Aorta (tissue), 5 donors: ENCODE measurements around the gene ECEL1. TPM values are rescaled to one million over a fixed set of nuclear protein-coding genes. Genes with fewer than 3 reads are reported as not detected.

Experiments
- ATAC-seq: fragments of 200-7000 bp; cut with Tn5 transposase; one replicate; pipeline ENCODE4 v1.9.1; 2022; ENCODE audit warnings: moderate library complexity; ENCODE audit not compliant: low FRiP score
- DNase-seq, 2 donors: peaks; one replicate each; pipeline ENCODE4 v3.0.0-alpha.2; 2020
- H3K27ac ChIP-seq, 2 donors: one replicate each; pipeline ENCODE4 v1.5.1; 2013; ENCODE audit warnings: low read length in 2 of 2, mild to moderate bottlenecking in 2 of 2, moderate library complexity in 2 of 2, control low read depth in 1 of 2, inconsistent platforms in 1 of 2, low read depth in 1 of 2
- H3K27me3 ChIP-seq, 2 donors: one replicate each; pipeline ENCODE4 v1.6.1; 2013; ENCODE audit warnings: control low read depth in 1 of 2, low read length in 1 of 2, mild to moderate bottlenecking in 1 of 2, moderate library complexity in 1 of 2; ENCODE audit not compliant: insufficient read depth in 2 of 2, control insufficient read depth in 1 of 2
- H3K36me3 ChIP-seq, 2 donors: one replicate each; pipeline ENCODE4 v1.6.1; 2013; ENCODE audit warnings: control low read depth in 1 of 2, low read length in 1 of 2, mild to moderate bottlenecking in 1 of 2; ENCODE audit not compliant: insufficient read depth in 2 of 2, control insufficient read depth in 1 of 2
- H3K4me1 ChIP-seq, 2 donors: one replicate each; pipeline ENCODE4 v1.6.1; 2013; ENCODE audit warnings: low read length in 2 of 2, control low read depth in 1 of 2, mild to moderate bottlenecking in 1 of 2, moderate library complexity in 1 of 2; ENCODE audit not compliant: insufficient read depth in 2 of 2, control insufficient read depth in 1 of 2
- H3K4me3 ChIP-seq, 2 donors: one replicate each; pipeline ENCODE4 v1.5.1; 2013; ENCODE audit warnings: low read length in 2 of 2, control low read depth in 1 of 2, mild to moderate bottlenecking in 1 of 2
- H3K9me3 ChIP-seq: one replicate; pipeline ENCODE4 v1.6.1; 2013; ENCODE audit warnings: mild to moderate bottlenecking, low read length; ENCODE audit not compliant: control insufficient read depth
- WGBS, 2 donors: extraction: QIAGEN DNeasy Blood & Tissue Kit; methylation state at CpG; one replicate each; pipeline ENCODE4 v1.1.7; 2013; 5-methylcytosine and 5-hydroxymethylcytosine counted together
- intact Hi-C, 2 donors: fragments of 100-400 bp; cut with DNase I; formaldehyde crosslinking; loops; one replicate each; pipeline versions ENCODE4 v1.14.2 to v1.15.0; 2022
- polyA plus RNA-seq, 2 donors: library from polyadenylated mRNA; stranded (reverse); fragments of 200-250 nt; gene quantifications; one replicate each; pipeline ENCODE4 v1.2.3, GENCODE V29; 2013
- total RNA-seq, 2 donors: library from RNA; stranded (reverse); fragmentation: NEBNext Ultra II Directional; extraction: Animal tissue kit (Norgen Biotek cat#: 25700); gene quantifications; one replicate each; pipeline ENCODE4 v1.2.1, GENCODE V29; 2021
- donor health status: healthy with polysubstance abuse.
- donor health status: Bipolar disorder and iron deficiency.
- donor health status: DM: no; HTN: no; CAD: no.
- donor health status: DM: no; HTN: no; CAD: no.
- donor health status: DM: yes; HTN: yes; CAD: no.

ECEL1 gene
- total and polyA plus RNA-seq, 4 donors: 2.1 to 7.2 TPM; not detected in 2

DNA sequence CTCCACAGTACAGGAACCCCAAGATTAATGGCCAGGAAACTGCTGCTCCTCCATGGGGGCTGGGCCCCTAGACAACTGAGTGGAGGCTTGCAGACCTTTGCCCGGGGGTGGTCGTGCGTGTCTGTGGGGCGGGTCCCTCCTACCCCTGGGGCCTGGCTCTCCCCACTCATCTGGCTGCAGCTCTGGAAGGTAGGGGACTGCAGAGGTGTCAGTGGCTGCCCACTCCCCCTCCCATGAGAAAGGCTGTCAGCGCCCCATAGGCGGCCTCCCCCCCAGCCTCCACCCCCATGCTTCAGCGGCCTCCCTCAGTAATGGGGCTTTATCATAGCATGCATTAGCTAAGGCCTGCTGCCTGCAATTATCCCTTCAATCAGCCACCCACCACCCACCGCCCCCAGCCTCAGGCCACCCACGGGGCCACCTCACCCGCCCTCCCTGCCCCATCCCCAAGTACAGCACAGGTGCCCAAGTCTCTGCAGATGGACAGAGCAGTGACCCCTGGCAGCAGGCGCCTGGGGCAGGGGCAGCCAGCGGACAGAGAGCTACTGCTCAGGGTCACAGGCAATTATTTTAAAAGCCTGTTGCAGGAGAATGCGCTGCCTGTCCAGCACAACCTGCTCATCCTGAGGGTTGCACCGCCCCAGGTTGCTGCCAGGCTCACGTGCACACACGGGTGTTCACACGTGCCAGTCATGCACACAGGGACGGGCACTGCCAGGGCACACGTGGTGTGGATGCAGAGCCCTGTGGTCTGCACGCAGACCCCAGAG lies 9.1 kb upstream of the ECEL1 start:
- WGBS, 2 donors: 76 to 77% methylated on average over 19 to 20 of the region's 20 CpGs
- ATAC-seq: no peak

GRCh38 chr2:232495292-232495691 lies 7.7 kb upstream of the ECEL1 start:
- 90 to 91% methylated on average over 7 of the region's 7 CpGs for WGBS, 2 donors
- Histone ChIP-seq H3K36me3 (no peaks in the 10 kb centered on the region), H3K27ac (no peak overlapping the region), H3K4me3 (no peak overlapping the region), H3K27me3 (no peaks in the 10 kb centered on the region), H3K4me1 (no peaks in the 10 kb centered on the region), H3K9me3 (no peaks in the 10 kb centered on the region)
- DNase-seq (no peak), ATAC-seq (no peak)
- intact Hi-C loops: no loop called here

More for the DNA sequence above, 9.1 kb upstream of the ECEL1 start:
- H3K27me3 ChIP-seq: no peaks in the 10 kb centered on the region
- no peak overlapping the region for H3K4me3 ChIP-seq
- no peak overlapping the region for H3K27ac ChIP-seq
- H3K36me3 ChIP-seq: no peaks in the 10 kb centered on the region
- DNase-seq: no peak
- intact Hi-C loops: no loop called here
- no peaks in the 10 kb centered on the region for H3K4me1 ChIP-seq
- no peaks in the 10 kb centered on the region for H3K9me3 ChIP-seq

DNA sequence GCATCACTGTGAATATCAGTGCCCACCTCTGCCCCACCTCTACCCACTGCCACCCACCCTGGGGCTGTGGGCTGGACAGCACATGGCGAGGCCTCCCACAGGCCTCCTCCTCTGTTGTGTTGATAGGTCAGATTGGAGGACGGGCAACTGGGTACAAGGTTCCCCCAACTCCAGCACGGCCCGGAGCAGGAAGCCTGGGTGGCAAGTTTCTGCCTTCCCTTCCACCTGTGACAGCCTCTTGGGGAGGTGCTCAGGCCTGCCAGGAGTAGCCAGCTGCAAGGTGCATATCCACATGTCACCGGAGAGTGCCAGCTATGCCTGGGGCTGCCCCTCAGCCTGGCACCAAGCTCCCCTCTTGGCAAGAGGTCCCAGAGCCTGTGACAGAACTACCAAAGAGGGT lies 6.9 kb upstream of the ECEL1 start:
- WGBS, 2 donors: 94 to 96% methylated on average over 5 of the region's 5 CpGs

GRCh38 chr2:232493701-232494474 lies 6.3 kb upstream of the ECEL1 start:
- no peak for ATAC-seq
- Histone ChIP-seq H3K27ac (no peak overlapping the region), H3K36me3 (no peaks in the 10 kb centered on the region), H3K4me3 (no peak overlapping the region), H3K27me3 (no peaks in the 10 kb centered on the region), H3K4me1 (no peaks in the 10 kb centered on the region), H3K9me3 (no peaks in the 10 kb centered on the region)
- 82 to 87% methylated on average over 10 of the region's 10 CpGs for WGBS, 2 donors
- peak; percentile 19 to 55 for DNase-seq
- intact Hi-C loops: no loop called here

More for the DNA sequence above, 6.9 kb upstream of the ECEL1 start:
- Histone ChIP-seq H3K4me1 (no peaks in the 10 kb centered on the region), H3K9me3 (no peaks in the 10 kb centered on the region), H3K27ac (no peak overlapping the region), H3K36me3 (no peaks in the 10 kb centered on the region), H3K27me3 (no peaks in the 10 kb centered on the region), H3K4me3 (no peak overlapping the region)
- intact Hi-C loops: no loop called here
- no peak for DNase-seq
- ATAC-seq: no peak

GRCh38 chr2:232492963-232493700 lies 5.5 kb upstream of the ECEL1 start:
- intact Hi-C loops: no loop called here
- H3K4me1 ChIP-seq: no peaks in the 10 kb centered on the region
- WGBS, 2 donors: 90% methylated on average over 24 of the region's 24 CpGs
- ATAC-seq: no peak
- H3K4me3 ChIP-seq: no peak overlapping the region
- H3K36me3 ChIP-seq: no peaks in the 10 kb centered on the region
- H3K9me3 ChIP-seq: no peaks in the 10 kb centered on the region
- DNase-seq: peak; percentile 39 to 45
- no peaks in the 10 kb centered on the region for H3K27me3 ChIP-seq
- H3K27ac ChIP-seq: no peak overlapping the region

DNA sequence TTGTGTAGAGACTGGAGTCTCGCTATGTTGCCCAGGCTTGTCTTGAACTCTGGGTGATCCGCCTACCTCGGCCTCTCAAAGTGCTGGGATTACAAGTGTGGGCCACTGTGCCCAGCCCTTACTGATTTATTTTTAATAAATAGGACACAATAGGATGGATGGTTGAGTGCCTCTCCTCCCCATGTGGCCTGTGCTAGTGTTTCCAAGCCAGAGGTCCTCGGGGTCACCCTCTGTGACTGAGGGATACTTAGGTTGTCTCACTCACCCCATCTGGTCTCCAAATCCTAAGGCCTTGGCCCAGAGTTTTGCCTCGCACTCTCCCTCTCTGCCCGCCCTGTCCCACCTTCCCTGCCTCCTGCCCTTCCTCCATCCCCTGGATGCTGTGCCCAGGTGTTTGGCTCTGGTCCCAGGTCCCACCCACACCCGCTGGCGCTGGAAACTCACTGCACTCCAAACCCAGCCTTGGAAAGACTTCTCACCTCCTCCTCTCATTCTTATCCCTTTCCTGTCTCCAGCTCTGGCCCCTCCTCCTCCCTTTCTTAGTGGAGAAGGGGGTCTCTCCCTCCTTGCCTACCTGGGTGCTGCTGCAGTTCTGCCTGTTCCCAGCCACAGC lies 4.7 kb upstream of the ECEL1 start:
- ATAC-seq: no peak

GRCh38 chr2:232491139-232491780 lies 3.6 kb upstream of the ECEL1 start:
- no peak overlapping the region for H3K27ac ChIP-seq
- peak; percentile 34 to 66 for DNase-seq
- no peak for ATAC-seq
- intact Hi-C loops: no loop called here
- H3K4me3 ChIP-seq: no peak overlapping the region
- H3K9me3 ChIP-seq: no peaks in the 10 kb centered on the region
- no peaks in the 10 kb centered on the region for H3K27me3 ChIP-seq
- no peaks in the 10 kb centered on the region for H3K4me1 ChIP-seq
- WGBS, 2 donors: 89 to 97% methylated on average over 12 of the region's 12 CpGs
- no peaks in the 10 kb centered on the region for H3K36me3 ChIP-seq

More for the DNA sequence above, 4.7 kb upstream of the ECEL1 start:
- Histone ChIP-seq H3K9me3 (no peaks in the 10 kb centered on the region), H3K27me3 (no peaks in the 10 kb centered on the region), H3K4me3 (no peak overlapping the region), H3K4me1 (no peaks in the 10 kb centered on the region), H3K27ac (no peak overlapping the region), H3K36me3 (no peaks in the 10 kb centered on the region)
- 75 to 77% methylated on average over 8 of the region's 8 CpGs for WGBS, 2 donors
- intact Hi-C loops: no loop called here
- DNase-seq: peak; percentile 17 to 51
